ENCODE measurements around the gene RAPGEF3.

RAPGEF3 gene

GRCh38 chr12:47715877-47716548 lies 42.7 kb downstream of the RAPGEF3 start:
- no peaks in the 10 kb centered on the region for H3K9me3 ChIP-seq (replicated peaks in 1 of 11)
- no peak for TF ChIP-seq Cebpa-rat (IDR thresholded peaks at IDR 0.05)
- 0 out of 22 replicates have a peak, but pooled peaks cover 0 to 2% (median 0%) of the 10 kb centered on the region in 11 experiments for H3K36me3 ChIP-seq
- no peaks in the 10 kb centered on the region for H3K27me3 ChIP-seq
- H3K4me2 ChIP-seq: peak overlapping the region; percentile 5 to 87 (median 73); a peak in 16 of 22 replicates
- peak overlapping the region in 2 of 11 experiments; percentile 10 to 68; a peak in 1 of 22 replicates for H3K27ac ChIP-seq
- H3K9ac ChIP-seq: peak overlapping the region in 9 of 11 experiments; percentile 4 to 79 (median 56); a peak in 7 of 22 replicates
- no peak overlapping the region for H3K4me3 ChIP-seq
- no peaks in the 10 kb centered on the region; a peak in 1 of 22 replicates for H4K20me1 ChIP-seq
- peaks cover 33 to 60% (median 41%) of the 10 kb centered on the region in 10 experiments for H3K4me1 ChIP-seq

- no peak for TF ChIP-seq Cebpa-rat (IDR thresholded peaks at IDR 0.05)
- no peaks in the 10 kb centered on the region for H3K27me3 ChIP-seq
- H3K4me3 ChIP-seq: no peak overlapping the region
- 0 out of 22 replicates have a peak, but pooled peaks cover 0 to 2% (median 0%) of the 10 kb centered on the region in 11 experiments for H3K36me3 ChIP-seq
- no peaks in the 10 kb centered on the region for H3K9me3 ChIP-seq (replicated peaks in 1 of 11)
- H4K20me1 ChIP-seq: no peaks in the 10 kb centered on the region
- peak overlapping the region in 10 of 11 experiments; percentile 7 to 86 (median 72); a peak in 11 of 22 replicates for H3K4me2 ChIP-seq
- no peak overlapping the region for H3K9ac ChIP-seq
- H3K27ac ChIP-seq: no peak overlapping the region
- H3K4me1 ChIP-seq: peaks cover 30 to 62% (median 38%) of the 10 kb centered on the region in 10 experiments
Observed at GRCh38 chr12:47715393-47715876, 43.2 kb downstream of the RAPGEF3 start.

- Histone ChIP-seq H3K4me1 (peaks cover 30 to 67% (median 40%) of the 10 kb centered on the region in 10 experiments), H3K9ac (no peak overlapping the region; a peak in 1 of 22 replicates), H3K9me3 (replicated peaks in 1 of 11) (no peaks in the 10 kb centered on the region), H3K4me3 (no peak overlapping the region), H3K4me2 (peak overlapping the region in 3 of 11 experiments; percentile 73 to 81 (median 79); a peak in 6 of 22 replicates), H3K36me3 (0 out of 22 replicates have a peak, but pooled peaks cover 0 to 2% (median 0%) of the 10 kb centered on the region in 11 experiments), H4K20me1 (no peaks in the 10 kb centered on the region), H3K27ac (no peak overlapping the region), H3K27me3 (no peaks in the 10 kb centered on the region)
- TF ChIP-seq Cebpa-rat (IDR thresholded peaks at IDR 0.05): no peak
Observed at GRCh38 chr12:47714826-47715386, 43.8 kb downstream of the RAPGEF3 start.

- Histone ChIP-seq H3K27ac (no peak overlapping the region), H3K27me3 (no peaks in the 10 kb centered on the region), H3K4me2 (no peak overlapping the region), H3K4me3 (no peak overlapping the region), H3K4me1 (peaks cover 34 to 82% (median 51%) of the 10 kb centered on the region in 10 experiments), H3K36me3 (no peaks in the 10 kb centered on the region), H3K9ac (no peak overlapping the region; a peak in 1 of 22 replicates), H4K20me1 (no peaks in the 10 kb centered on the region), H3K9me3 (replicated peaks in 1 of 11) (no peaks in the 10 kb centered on the region)
- no peak for TF ChIP-seq Cebpa-rat (IDR thresholded peaks at IDR 0.05)
Observed at GRCh38 chr12:47712171-47712570, 46.5 kb downstream of the RAPGEF3 start.

- no peak for TF ChIP-seq Cebpa-rat (IDR thresholded peaks at IDR 0.05)
- no peaks in the 10 kb centered on the region for H4K20me1 ChIP-seq
- H3K27me3 ChIP-seq: no peaks in the 10 kb centered on the region
- peaks cover 33 to 80% (median 49%) of the 10 kb centered on the region in 10 experiments for H3K4me1 ChIP-seq
- H3K9me3 ChIP-seq (replicated peaks in 1 of 11): no peaks in the 10 kb centered on the region
- H3K9ac ChIP-seq: peak overlapping the region in 1 of 11 experiments; percentile 32; a peak in 1 of 22 replicates
- no peak overlapping the region for H3K27ac ChIP-seq
- peak overlapping the region in 3 of 11 experiments; percentile 73 to 93 (median 89); a peak in 5 of 22 replicates for H3K4me2 ChIP-seq
- no peak overlapping the region for H3K4me3 ChIP-seq
- H3K36me3 ChIP-seq: no peaks in the 10 kb centered on the region
Observed at GRCh38 chr12:47711448-47711847, 47.2 kb downstream of the RAPGEF3 start.

- Histone ChIP-seq H4K20me1 (peaks cover 0 to 4% (median 0%) of the 10 kb centered on the region in 11 experiments; a peak in 7 of 22 replicates), H3K36me3 (no peaks in the 10 kb centered on the region), H3K9ac (peak overlapping the region in 2 of 11 experiments; percentile 23 to 33; a peak in 2 of 22 replicates), H3K27ac (peak overlapping the region in 5 of 11 experiments; percentile 5 to 77 (median 47); a peak in 7 of 22 replicates), H3K4me2 (peak overlapping the region in 5 of 11 experiments; percentile 73 to 93 (median 89); a peak in 10 of 22 replicates), H3K4me1 (peaks cover 22 to 73% (median 37%) of the 10 kb centered on the region in 10 experiments), H3K4me3 (no peak overlapping the region), H3K27me3 (no peaks in the 10 kb centered on the region), H3K9me3 (replicated peaks in 1 of 11) (no peaks in the 10 kb centered on the region)
- no peak for TF ChIP-seq Cebpa-rat (IDR thresholded peaks at IDR 0.05)
Observed at GRCh38 chr12:47710278-47710677, 48.4 kb downstream of the RAPGEF3 start.

- no peak overlapping the region for H3K4me3 ChIP-seq
- peaks cover 28 to 72% (median 41%) of the 10 kb centered on the region in 10 experiments for H3K4me1 ChIP-seq
- H3K4me2 ChIP-seq: peak overlapping the region in 7 of 11 experiments; percentile 0 to 93 (median 75); a peak in 11 of 22 replicates
- no peaks in the 10 kb centered on the region for H3K27me3 ChIP-seq
- no peaks in the 10 kb centered on the region for H3K36me3 ChIP-seq
- H3K9ac ChIP-seq: peak overlapping the region in 2 of 11 experiments; percentile 23 to 33; a peak in 2 of 22 replicates
- H3K9me3 ChIP-seq (replicated peaks in 1 of 11): no peaks in the 10 kb centered on the region
- peak overlapping the region in 5 of 11 experiments; percentile 5 to 77 (median 47); a peak in 8 of 22 replicates for H3K27ac ChIP-seq
- peaks cover 0 to 10% (median 5%) of the 10 kb centered on the region in 11 experiments; a peak in 11 of 22 replicates for H4K20me1 ChIP-seq
- no peak for TF ChIP-seq Cebpa-rat (IDR thresholded peaks at IDR 0.05)
Observed at GRCh38 chr12:47709671-47710070, 49.0 kb downstream of the RAPGEF3 start.

- Histone ChIP-seq H3K27me3 (no peaks in the 10 kb centered on the region), H4K20me1 (peaks cover 0 to 14% (median 9%) of the 10 kb centered on the region in 11 experiments; a peak in 11 of 22 replicates), H3K27ac (peak overlapping the region in 4 of 11 experiments; percentile 31 to 77 (median 58); a peak in 8 of 22 replicates), H3K4me2 (peak overlapping the region in 8 of 11 experiments; percentile 0 to 93 (median 74); a peak in 12 of 22 replicates), H3K4me3 (no peak overlapping the region), H3K4me1 (peaks cover 32 to 72% (median 46%) of the 10 kb centered on the region in 10 experiments), H3K9me3 (replicated peaks in 1 of 11) (no peaks in the 10 kb centered on the region), H3K9ac (no peak overlapping the region), H3K36me3 (no peaks in the 10 kb centered on the region)
- no peak for TF ChIP-seq Cebpa-rat (IDR thresholded peaks at IDR 0.05)
Observed at GRCh38 chr12:47709237-47709636, 49.4 kb downstream of the RAPGEF3 start.
